ENCODE measurements around the gene ATF6.

- TF ChIP-seq POLR2AphosphoS5 (IDR thresholded peaks at IDR 0.05; ENCODE audit: insufficient read depth in 1 of 2, low read depth in 1 of 2) (no peak), CTCF (IDR thresholded peaks at IDR 0.05) (no peak), POLR2A (IDR thresholded peaks at IDR 0.05) (no peak)
These were observed 174.9 kb downstream of the ATF6 start for GRCh38 chr1:161940866-161941591.
